ENCODE results near the gene MYO7B. TPM values are rescaled to one million over a fixed set of nuclear protein-coding genes. Genes with fewer than 3 reads are reported as not detected.
A peak's percentile ranks its signal among the peaks of the same experiment; 100 is the strongest.

The MYO7B gene
- total RNA-seq, 4 donors from 2014 or later = 0.21 to 0.48 (median 0.28) TPM

DNA sequence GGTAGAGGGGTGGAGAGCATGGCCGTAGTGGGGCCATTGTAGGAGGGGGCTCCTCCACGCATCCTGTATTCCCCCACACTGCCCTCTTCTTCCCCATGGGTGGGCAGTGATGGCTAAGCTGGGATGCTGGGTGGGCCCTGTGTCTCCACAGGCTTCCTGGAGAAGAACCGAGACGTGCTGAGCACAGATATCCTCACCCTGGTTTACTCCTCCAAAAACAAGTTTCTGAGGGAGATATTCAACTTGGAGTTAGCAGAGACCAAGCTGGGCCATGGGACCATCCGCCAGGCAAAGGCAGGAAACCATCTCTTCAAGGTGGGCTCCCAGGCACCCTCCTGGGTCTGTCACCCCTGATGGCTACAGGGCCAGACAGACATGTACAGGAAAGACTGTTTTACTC lies 52.8 kb downstream of the MYO7B start:
- Histone ChIP-seq H3K4me3 (no peak overlapping the region), H3K27me3 (no peaks in the 10 kb centered on the region), H3K4me1 (no peaks in the 10 kb centered on the region), H3K36me3 (no peaks in the 10 kb centered on the region), H3K9me3 (no peaks in the 10 kb centered on the region), H3K27ac (no peak overlapping the region)
- TF ChIP-seq POLR2A (IDR thresholded peaks at IDR 0.05) = no peak
- TF ChIP-seq, protein P1, sequence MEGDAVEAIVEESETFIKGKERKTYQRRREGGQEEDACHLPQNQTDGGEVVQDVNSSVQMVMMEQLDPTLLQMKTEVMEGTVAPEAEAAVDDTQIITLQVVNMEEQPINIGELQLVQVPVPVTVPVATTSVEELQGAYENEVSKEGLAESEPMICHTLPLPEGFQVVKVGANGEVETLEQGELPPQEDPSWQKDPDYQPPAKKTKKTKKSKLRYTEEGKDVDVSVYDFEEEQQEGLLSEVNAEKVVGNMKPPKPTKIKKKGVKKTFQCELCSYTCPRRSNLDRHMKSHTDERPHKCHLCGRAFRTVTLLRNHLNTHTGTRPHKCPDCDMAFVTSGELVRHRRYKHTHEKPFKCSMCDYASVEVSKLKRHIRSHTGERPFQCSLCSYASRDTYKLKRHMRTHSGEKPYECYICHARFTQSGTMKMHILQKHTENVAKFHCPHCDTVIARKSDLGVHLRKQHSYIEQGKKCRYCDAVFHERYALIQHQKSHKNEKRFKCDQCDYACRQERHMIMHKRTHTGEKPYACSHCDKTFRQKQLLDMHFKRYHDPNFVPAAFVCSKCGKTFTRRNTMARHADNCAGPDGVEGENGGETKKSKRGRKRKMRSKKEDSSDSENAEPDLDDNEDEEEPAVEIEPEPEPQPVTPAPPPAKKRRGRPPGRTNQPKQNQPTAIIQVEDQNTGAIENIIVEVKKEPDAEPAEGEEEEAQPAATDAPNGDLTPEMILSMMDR (IDR thresholded peaks at IDR 0.05) = no peak
- intact Hi-C loops (cut with DNase I; ENCODE audit: low total_unique reads) = no loop called here
- no peak for DNase-seq

DNA sequence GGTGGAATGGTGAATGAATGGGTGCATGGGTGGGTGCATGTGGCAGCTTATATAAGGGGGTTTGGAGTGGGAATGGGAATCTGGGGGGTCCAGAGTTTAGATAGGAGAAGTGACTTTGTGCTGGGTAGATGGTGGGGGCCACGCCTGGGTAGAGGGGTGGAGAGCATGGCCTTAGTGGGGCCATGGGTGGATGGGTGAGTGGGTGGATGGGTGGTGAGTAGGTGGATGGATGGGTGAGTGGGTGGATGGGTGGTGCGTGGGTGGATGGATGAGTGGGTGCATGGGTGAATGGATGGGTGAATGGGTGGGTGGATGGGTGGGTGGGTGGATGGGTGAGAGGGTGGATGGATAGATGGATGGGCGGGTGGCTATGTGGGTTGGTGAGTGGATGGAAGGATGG lies 53.9 kb downstream of the MYO7B start:
- DNase-seq = no peak
- TF ChIP-seq, protein P1 (IDR thresholded peaks at IDR 0.05) = no peak
- TF ChIP-seq POLR2A (IDR thresholded peaks at IDR 0.05) = no peak
- no peaks in the 10 kb centered on the region for H3K36me3 ChIP-seq
- intact Hi-C loops (cut with DNase I; ENCODE audit: low total_unique reads) = no loop called here
- H3K27me3 ChIP-seq = no peaks in the 10 kb centered on the region
- H3K4me3 ChIP-seq = no peak overlapping the region
- H3K4me1 ChIP-seq = no peaks in the 10 kb centered on the region
- no peak overlapping the region for H3K27ac ChIP-seq
- no peaks in the 10 kb centered on the region for H3K9me3 ChIP-seq

DNA sequence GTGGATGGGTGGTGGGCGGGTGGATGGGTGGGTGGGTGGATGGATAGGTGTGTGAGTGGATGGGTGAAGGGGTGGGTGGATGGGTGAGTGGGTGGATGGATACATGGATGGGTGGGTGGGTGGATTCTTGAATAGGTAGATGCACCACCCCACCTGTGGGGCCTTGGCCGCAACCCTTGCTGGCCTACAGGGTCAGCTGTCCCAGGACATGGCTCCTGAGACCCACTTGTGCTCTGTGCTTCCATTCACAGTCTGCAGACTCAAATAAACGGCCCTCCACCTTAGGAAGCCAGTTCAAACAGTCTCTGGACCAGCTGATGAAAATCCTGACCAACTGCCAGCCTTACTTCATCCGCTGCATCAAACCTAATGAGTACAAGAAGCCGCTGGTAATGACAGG lies 54.4 kb downstream of the MYO7B start:
- intact Hi-C loops (cut with DNase I; ENCODE audit: low total_unique reads) = no loop called here
- no peaks in the 10 kb centered on the region for H3K4me1 ChIP-seq
- H3K9me3 ChIP-seq = no peaks in the 10 kb centered on the region
- H3K36me3 ChIP-seq = no peaks in the 10 kb centered on the region
- H3K27ac ChIP-seq = no peak overlapping the region
- no peaks in the 10 kb centered on the region for H3K27me3 ChIP-seq
- H3K4me3 ChIP-seq = no peak overlapping the region
- DNase-seq = no peak
- TF ChIP-seq, protein P1 (IDR thresholded peaks at IDR 0.05) = no peak

DNA sequence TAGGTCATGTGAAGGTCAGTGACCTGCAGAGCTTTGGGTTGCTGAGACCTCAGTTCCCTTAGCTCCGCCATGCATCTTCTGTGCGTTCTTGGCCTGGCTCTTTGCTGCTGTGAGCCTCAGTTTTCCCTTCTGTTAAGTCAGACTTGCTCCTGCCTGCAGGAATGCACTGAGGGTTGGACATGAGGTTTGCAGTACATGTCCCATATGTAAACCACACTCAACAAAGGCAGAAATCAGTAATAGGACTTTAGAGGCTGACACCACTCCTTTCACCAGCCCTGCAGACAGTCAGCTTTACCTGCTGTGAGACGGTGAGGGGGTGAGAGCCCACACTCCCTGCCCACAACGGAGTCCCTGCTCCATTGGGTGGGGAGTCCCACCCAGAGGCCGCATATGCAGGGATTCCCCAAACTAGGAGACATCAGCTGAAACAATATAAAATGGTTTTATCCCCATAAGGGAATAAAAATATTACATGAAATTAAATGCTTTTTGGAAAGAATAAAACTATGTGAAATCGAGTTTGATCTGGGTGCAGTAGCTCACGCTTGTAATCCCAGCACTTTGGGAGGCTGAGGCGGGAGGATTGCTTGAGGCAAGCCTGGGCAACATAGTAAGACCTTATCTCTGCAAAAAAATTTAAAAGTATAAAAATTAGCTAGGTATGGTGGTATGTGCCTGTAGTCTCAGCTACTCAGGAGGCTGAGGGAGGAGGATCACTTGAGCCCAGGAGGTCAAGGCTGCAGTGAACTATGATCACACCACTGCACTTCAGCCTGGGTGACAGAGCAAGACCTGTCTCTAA lies 55.1 kb downstream of the MYO7B start:
- intact Hi-C loops (cut with DNase I; ENCODE audit: low total_unique reads) = no loop called here
- no peak for DNase-seq
- Histone ChIP-seq H3K4me3 (no peak overlapping the region), H3K27ac (no peak overlapping the region), H3K9me3 (no peaks in the 10 kb centered on the region), H3K36me3 (no peaks in the 10 kb centered on the region), H3K4me1 (no peaks in the 10 kb centered on the region), H3K27me3 (no peaks in the 10 kb centered on the region)
- TF ChIP-seq, protein P1 (IDR thresholded peaks at IDR 0.05) = no peak
- no peak for TF ChIP-seq POLR2A (IDR thresholded peaks at IDR 0.05)

DNA sequence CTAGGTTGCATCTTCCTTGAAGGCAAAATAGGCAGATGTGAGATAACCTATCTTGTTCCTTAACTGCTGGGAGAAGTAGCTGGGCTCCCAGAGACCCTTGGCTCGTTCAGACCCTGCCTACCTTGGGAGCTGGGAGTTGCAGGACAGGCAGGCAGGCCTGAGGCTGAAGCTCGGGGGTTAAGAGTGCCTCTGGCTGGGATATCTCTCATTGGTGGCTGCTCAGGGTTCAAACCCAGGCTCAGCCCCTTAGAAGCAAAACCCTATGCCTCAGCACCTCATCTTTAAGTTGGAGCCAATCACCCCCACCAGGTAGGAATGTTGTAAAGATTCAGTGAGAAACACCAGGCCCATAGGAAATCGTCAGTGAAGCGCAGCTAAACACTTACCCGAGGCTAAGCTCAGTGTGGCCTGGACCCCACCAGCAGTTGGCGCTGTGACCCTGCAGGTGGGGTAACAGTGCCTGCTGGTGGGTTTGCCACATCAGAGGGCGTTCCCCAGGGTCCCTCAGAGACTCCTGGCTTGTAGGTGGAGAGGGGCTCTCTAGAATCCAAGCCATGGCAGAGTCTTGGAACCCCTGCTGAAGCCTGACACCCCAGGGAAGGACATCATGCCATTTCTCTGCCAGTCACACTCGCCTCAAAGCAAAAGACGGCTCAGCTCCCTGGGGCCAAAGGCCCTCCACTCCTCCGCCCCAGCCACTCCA lies 55.9 kb downstream of the MYO7B start:
- H3K4me3 ChIP-seq = no peak overlapping the region
- H3K36me3 ChIP-seq = no peaks in the 10 kb centered on the region
- H3K27me3 ChIP-seq = no peaks in the 10 kb centered on the region
- intact Hi-C loops (cut with DNase I; ENCODE audit: low total_unique reads) = no loop called here
- peak in 1 of 2 donors; percentile 36 for DNase-seq
- TF ChIP-seq POLR2A (IDR thresholded peaks at IDR 0.05) = no peak
- TF ChIP-seq, protein P1 (IDR thresholded peaks at IDR 0.05) = peak; percentile 71 to 78 (median 74)
- H3K4me1 ChIP-seq = no peaks in the 10 kb centered on the region
- no peaks in the 10 kb centered on the region for H3K9me3 ChIP-seq
- H3K27ac ChIP-seq = no peak overlapping the region

Data from uterus (tissue), 4 donors.